MM.1S (cell line): ENCODE results near the gene FBLN1.

Experiments used
- CTCF ChIP-seq: fragments of 300-600 bp; sonication (generic); IDR thresholded peaks from 2 replicates; pipeline ENCODE4 v1.5.1; 2016; ENCODE audit warnings: antibody characterized with exemption, low read length, mixed read lengths
- EZH2 ChIP-seq: fragments of 300-600 bp; sonication (generic); optimal IDR thresholded peaks from 2 replicates; pipeline ENCODE3; 2017; ENCODE audit warnings: low read depth, mild to moderate bottlenecking, antibody characterized with exemption, low read length, mixed read lengths
- EZH2phosphoT487 ChIP-seq: fragments of 300-600 bp; sonication (generic); IDR thresholded peaks from 2 replicates; pipeline ENCODE4 v1.6.1; 2018; ENCODE audit warnings: antibody characterized with exemption, low read length

GRCh38 chr22:45480717-45481116 lies 22.0 kb upstream of the FBLN1 start:
- TF ChIP-seq CTCF: no peak
- TF ChIP-seq EZH2: no peak
- no peak for TF ChIP-seq EZH2phosphoT487
